Astrocyte of the cerebellum (primary cell): ENCODE results near the gene STK40.

Experiments used
- DNase-seq: peaks from one replicate; pipeline ENCODE4 v3.0.0-alpha.2; 2011; ENCODE audit warnings: low read depth
- H3K4me3 ChIP-seq: 2 replicates; pipeline ENCODE4 v1.5.1; 2011; ENCODE audit warnings: mild to moderate bottlenecking, low read depth, low read length, moderate library complexity
- in situ Hi-C: cut with HindIII; loops from 2 replicates; pipeline ENCODE4 v1.10.0; 2017; ENCODE audit warnings: low sequenced_read_pairs
- TF ChIP-seq, protein P1 (sequence below): IDR thresholded peaks from 2 replicates; pipeline ENCODE4 v1.5.1; 2012; ENCODE audit warnings: low read length, low read depth, moderate library complexity, mild to moderate bottlenecking; ENCODE audit errors: missing control alignments

STK40 gene

DNA sequence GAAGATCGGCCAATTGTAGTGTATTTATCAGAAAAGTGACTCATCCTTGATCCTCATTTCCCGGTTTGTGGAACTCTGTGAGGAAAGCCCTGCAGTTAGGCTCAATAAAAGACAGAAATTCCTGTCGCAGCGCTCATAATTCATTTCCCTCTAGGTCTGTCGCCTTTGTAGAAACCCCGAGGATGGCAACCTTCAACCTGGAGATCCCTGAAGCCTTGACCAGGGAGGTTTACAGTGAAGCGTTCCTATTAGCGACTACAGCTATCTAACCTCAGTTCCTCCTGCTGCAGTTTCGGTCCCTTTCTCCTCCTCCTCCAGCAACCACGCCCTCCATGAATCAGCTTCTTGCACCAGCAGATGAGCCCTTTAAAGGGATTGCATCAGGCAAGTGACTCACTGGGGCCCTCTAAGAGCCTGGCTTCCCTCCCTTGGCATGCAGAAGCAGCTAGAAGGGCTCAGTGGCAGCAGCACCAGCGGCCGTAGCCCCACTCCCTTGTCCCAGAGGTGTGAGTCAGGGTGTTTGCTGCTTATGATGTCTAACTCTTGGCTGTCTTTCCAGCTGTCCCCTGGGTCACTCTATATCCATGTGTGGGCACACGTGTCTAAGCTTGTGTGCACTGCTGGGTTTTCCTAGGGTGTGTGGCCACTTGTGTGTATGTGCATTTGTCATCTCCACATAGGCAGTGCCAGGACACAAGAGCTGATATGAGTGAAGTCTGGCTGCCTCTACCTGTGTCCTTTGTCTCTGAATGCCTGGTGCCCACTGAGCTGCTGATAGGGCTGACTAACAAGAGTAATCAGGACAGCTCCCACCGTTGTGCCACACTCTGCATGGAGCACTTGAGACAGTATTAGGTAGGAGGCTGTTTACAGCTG, 779 bp upstream of the STK40 start:
- TF ChIP-seq, protein P1, sequence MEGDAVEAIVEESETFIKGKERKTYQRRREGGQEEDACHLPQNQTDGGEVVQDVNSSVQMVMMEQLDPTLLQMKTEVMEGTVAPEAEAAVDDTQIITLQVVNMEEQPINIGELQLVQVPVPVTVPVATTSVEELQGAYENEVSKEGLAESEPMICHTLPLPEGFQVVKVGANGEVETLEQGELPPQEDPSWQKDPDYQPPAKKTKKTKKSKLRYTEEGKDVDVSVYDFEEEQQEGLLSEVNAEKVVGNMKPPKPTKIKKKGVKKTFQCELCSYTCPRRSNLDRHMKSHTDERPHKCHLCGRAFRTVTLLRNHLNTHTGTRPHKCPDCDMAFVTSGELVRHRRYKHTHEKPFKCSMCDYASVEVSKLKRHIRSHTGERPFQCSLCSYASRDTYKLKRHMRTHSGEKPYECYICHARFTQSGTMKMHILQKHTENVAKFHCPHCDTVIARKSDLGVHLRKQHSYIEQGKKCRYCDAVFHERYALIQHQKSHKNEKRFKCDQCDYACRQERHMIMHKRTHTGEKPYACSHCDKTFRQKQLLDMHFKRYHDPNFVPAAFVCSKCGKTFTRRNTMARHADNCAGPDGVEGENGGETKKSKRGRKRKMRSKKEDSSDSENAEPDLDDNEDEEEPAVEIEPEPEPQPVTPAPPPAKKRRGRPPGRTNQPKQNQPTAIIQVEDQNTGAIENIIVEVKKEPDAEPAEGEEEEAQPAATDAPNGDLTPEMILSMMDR: no peak
- in situ Hi-C loops: no loop called here
- H3K4me3 ChIP-seq: peak overlapping the region; percentile 48
- peak; percentile 98 for DNase-seq

DNA sequence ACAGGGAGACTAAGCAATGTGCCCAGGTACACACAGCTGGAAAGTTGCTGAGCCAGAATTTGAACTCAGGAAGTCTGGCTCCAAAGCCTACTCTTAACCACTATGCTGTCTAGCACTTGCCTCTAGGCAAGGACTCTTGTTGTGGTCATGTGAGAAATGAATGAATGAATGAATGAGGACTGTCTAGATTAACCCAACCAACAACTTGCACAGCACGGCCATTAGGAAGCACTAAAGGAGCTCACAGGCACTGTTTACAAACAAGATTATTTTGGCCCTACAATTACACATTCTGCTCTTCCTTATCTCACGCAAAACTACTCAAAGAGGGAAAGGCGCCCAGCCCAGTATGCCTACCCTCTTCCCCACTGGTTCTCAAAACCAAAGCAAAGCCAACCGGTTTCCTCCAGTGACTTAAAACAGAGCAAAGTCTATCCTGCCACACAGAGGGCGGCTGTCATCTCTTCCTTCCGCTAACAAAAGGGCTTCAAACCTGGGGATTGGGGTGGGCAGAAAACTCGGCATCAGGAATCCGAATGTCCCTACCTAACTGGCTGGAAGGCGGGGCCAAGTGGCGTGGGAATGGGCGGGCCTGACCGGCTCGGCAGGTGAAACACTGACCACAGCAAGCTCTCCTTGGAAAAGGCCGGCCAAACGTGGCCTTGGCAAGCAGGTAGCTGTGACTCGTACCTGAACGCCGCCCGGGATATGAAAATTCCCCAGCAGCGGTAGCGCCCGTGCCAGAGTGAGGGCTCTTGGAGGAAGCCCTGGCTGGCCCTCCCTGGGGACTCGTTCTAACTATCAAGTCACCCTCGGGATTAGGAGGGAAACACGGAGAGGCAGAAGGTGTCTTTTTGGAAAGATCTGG, 948 bp downstream of the STK40 start:
- in situ Hi-C loops: no loop called here
- no peak for DNase-seq
- H3K4me3 ChIP-seq: peak overlapping the region; percentile 94
- TF ChIP-seq, protein P1: no peak

DNA sequence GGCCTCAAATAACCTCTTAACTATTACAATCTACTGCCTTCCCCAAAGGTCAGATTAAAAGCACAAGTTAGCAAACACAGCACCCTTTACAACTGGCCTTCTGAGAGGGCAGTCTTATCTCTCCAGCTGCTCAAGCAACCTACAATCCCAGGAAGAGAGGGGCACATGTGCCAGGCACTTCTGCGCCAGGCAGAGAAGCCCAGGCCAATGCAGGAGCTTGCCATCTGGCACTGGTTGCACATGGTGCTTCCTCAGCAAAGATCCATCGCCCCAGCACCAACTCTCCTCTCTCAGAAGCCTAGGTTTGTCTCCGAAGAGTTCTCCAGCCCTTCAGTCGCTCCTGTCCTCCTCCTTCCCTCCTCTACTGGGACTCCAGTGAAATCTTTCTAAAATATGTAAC, 2.5 kb downstream of the STK40 start:
- DNase-seq: no peak
- no peak overlapping the region for H3K4me3 ChIP-seq
- TF ChIP-seq, protein P1: no peak
- in situ Hi-C loops: no loop called here

DNA sequence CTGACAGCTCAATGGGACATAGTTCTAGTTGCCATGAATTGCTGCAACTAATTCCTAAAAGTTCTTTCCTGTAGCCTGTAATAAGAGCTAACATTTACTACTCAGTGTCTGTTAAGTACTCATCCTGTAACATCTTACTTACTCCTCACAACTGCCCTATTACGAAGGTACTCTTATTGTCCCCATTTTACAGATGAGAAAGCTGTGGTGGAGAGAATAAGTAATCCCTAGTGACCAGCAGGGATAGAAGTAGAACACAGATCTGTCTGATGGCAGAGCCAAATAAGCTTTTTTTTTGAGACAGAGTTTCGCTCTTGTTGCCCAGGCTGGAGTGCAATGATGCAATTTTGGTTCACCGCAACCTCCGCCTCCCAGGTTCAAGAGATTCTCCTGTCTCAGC, 3.1 kb downstream of the STK40 start:
- in situ Hi-C loops: no loop called here
- DNase-seq: no peak
- TF ChIP-seq, protein P1: no peak
- no peak overlapping the region for H3K4me3 ChIP-seq

DNA sequence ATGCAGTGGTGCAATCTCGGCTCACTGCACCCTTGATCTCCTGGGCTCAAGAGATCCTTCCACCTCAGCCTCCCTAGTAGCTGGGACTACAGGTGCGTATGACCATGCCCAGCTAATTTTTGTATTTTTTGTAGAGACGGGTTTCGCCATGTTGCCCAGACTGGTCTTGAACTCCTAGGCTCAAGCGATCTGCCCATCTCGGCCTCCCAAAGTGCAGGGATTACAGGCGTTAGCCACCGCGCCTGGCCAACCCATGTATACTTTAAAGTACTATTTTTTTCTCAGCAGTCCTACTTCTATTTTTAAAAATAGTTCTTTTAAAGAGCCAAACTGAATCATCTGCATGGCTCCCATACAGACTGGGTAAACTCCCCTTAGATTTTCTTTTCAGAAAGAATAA, 3.5 kb downstream of the STK40 start:
- no peak for DNase-seq
- TF ChIP-seq, protein P1: no peak
- H3K4me3 ChIP-seq: no peak overlapping the region
- in situ Hi-C loops: no loop called here

DNA sequence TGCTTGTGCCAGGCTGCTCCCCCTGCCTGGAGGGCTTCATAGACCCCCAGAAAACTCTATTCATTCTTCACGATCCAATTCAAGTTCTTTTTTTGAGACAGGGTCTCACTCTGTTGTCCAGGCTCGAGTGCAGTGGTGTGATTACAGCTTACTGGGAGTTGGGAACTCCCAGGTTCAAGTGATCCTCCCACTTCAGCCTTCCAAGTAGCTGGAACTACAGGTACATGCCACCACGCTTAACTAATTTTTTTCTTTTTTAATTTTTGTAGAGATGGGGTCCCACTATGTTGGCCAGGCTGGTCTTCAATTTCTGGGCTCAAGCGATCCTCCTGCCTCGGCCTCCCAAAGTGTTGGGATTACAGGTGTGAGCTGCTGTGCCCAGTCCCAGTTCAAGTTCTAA, 4.3 kb downstream of the STK40 start:
- no peak for DNase-seq
- no peak overlapping the region for H3K4me3 ChIP-seq
- TF ChIP-seq, protein P1: no peak
- in situ Hi-C loops: no loop called here
